ENCODE results near the gene RABAC1.
"Not testable (repeated sequence)": the region's sequence is repeated elsewhere in the genome, so short reads cannot be mapped to it uniquely, and the experiment has no call there.

The RABAC1 gene, protein sequence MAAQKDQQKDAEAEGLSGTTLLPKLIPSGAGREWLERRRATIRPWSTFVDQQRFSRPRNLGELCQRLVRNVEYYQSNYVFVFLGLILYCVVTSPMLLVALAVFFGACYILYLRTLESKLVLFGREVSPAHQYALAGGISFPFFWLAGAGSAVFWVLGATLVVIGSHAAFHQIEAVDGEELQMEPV

DNA sequence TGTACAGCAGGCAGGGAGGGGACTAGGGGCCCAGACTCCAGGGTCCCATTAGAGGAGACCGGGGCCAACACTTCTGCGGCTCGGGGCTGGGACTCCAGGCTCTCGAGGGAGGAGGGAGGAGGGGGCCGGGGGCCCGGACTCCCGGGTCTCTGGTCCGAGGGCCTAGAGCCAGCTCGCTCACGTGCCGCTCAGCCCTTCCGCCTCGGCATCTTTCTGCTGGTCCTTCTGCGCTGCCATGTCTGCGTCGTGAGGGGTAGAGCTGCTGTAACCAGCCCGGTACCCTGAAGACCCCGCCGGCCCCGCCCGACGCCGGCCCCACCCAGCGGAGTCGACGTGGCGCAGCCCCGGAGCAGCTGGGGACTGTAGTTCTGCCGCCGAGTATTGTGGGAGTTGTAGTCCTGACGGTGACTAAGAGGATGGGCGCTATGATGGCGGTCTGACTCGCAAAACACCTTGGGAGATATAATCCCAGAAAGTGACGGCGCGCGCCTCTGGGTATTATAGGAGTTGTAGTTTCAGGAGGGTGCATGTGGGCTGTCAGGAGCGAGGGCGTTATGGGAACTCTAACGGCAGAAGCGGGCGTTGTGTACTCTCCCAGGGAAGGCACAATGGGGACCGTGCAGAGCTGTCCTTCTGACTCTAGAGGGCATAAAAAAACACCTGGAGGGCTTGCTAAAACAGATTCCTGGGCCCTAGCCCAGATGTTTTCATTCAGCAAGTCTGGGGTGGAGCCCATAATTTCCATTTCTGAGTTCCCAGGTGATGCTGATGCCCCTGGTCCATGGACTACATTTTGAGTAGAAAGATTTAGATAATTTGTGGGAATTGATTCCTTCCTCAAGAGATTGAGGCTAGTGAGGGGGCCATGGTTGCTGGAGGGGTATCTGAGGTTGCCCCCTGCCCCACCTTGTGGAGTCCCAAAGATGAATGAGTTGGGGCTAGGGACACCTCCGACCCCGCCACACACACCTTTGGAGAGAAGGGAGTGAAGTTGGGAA, at the start of gene RABAC1:
Gene RABAC1 (minus strand): TSS at position 266 of the 998 bp plus-strand sequence. CDS start 29 bp downstream, at position 237.
- peak; percentile 93 for DNase-seq

DNA sequence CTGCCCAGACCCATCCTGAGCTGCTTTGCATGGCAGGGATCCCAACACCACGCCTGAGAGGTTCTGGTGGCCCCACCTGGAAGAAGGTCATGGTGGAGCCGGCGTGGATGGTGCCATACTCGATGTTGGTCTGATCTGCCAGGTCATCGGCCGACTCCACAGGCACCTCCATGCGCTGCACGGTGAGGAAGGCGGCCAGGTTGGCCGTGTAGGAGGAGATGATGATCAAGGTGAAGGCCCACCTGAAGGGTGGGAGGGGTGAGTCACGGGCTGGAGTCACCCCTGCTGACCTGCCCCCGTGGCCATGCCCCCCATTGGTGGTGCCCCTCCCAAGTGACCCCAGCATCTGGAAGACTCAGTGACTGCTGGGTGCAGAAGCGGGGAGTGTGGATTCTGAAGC, 47.4 kb upstream of the RABAC1 start:
- DNase-seq, result no peak

DNA sequence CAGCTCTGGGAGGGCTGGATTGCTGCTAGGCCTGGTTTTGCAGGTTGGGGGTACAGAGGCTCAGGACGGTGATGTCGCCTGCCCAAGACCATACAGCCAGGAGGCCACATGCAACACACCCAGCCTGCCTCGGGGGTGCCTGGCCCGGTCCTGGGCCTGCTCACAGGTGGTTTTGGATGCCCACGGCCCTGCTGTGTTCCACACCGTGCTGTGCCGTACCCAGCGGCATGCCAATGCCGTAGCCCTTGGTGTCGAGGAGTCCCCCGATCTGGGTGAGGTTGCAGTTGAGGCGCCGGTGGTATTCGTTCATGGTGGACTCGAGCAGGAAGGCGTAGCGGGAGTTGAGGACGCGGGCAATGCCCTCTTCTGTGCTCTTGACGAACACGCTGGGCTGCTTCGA, 46.4 kb upstream of the RABAC1 start:
- DNase-seq, result no peak

DNA sequence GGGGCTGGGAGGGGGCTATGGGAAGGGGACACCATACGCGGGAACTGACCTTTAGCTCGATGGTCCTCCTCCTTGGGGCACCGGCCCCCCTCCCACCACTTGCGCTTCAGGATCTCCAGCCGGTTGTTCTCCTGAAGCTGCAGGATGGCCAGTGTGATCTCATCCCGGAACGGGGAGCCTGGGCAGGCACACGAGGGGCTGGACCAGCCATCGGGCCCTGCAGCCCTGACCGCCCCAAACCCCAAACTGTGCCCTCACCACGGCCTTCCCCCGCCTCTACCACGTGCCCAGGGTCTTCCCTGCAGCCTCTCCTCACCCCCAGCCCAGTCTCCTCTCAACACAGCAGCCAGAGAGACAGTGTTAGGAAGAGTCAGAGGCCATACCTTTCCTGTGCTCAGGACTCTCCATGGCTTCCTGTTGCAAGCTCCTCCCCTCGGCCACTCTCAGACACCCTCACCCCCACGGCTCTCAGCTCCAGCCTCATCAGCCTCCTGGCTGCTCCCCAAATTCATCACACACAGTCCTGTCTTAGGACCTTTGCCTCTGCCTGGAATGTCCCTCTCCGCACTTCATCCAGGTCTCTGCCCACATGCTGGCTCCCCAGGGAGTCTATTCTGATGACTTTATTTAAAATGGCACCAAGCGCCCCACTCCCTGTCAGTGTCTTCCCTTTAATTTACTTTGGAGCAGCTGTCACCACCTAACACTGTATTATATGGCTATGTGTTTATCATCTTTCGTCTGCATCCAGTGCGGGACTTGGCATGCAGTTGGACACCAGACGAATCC, 44.6 kb upstream of the RABAC1 start:
- no peak for DNase-seq

DNA sequence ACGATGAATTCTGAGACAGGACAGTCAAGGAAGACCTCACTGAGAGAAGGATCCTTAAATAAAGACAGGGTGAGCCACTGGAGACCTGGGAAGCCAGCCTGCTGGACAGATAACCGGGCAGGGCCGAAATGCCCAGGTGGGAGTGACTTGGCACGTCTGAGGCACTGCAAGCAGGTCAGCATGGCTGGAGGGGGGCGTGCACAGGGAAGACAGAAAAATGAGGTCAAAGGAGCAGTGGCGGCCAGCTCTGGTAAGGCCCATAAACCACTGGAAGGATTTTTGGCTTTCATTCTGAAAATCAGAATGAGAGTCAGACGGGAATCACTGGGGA, 40.7 kb upstream of the RABAC1 start:
- DNase-seq, result no peak

DNA sequence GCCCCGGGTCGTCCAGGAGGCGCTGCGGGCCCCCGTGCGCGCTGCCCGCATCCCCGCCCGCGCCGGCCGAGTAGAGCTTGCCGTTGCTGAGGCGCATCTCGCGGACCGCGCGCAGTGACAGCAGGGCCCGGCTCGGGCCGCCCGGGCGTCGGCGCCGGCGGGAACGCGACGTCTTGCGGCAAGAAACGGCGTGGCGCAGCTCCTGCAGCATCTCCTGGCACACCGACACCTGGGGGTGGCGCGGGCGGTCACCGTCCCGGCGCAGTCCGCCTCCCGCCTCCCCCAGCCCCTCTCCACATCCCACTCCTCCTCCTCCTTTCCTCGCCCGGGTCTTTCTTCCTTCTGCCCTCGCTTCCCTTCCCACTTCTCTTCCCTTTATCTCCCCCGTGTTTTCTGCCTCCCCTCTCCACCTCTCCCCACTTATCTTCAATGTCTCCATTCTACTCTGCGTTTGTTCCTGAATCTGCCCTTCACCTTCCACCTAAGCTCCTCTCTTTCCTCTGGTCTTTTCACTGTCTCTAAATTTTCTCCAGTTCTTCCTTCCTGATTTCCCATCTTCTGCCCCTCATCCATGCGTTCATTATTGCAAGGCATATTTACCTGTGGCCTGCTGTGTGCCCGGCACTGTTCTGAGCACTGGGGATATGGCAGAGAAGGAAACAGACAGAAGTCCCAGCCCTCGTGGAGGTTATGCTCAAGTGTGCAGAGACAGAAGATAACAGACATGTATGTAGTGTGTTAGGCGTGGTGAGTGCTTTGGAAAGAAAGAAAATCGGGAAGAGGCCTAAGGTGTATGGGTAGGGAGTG, 40.2 kb upstream of the RABAC1 start:
- peak; percentile 43 for DNase-seq

DNA sequence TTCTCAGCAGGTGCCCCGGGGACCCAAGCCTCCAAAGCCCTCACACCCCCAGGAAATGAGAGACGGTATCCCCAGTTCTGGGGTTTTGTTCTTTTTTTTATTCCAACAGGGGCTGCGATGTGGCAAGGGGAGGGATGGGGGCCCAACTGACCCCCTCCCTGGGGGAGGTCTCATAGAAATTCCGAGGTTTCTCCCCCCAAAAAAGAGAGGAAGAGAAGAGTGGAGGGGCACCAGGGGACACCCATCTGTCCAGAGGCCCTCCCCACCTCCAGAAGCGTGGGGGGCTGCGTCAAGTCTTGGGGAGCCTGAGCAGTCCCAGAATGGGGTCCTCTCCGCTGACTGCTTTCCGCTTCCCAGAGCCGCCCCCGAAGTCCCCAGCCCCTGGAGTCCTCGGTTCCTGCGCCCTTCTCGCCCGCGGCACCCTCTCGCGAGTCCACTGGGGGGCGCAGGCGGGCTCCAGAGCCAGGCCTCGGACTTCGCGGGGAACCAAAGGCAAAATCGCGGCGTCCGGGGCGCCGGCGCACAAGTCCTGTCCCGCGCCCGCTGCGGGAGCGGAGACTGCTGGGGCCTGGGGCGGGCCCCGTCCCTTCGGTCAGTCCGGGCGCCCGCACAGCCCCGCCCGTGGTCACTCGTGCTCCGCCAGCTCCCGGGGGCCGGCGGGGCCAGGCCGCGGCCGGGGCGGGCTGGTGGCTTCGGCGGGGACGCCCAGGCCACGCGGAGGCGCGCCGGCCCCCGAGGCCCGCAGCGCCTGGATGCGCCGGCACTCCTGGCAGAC, 39.3 kb upstream of the RABAC1 start:
- DNase-seq, result peak; percentile 72

DNA sequence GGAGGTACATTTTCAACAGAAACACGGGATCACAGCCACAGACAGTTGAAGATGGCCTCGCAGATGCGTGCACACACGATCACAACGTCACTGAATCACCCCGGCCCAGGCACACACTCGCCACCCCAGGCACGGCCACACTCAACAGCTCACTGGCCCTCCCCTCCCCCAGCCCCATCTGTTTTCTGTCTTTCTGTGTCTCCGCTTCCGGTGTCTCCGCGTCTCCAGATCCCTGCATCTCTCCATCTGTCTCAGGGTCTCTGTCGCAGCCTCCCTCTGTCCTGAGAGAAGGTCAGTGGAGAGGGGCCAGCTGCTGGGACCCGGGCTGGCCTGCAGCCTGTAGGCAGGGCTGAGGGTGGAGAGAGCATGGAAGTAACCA, 38.7 kb upstream of the RABAC1 start:
- peak; percentile 22 for DNase-seq

DNA sequence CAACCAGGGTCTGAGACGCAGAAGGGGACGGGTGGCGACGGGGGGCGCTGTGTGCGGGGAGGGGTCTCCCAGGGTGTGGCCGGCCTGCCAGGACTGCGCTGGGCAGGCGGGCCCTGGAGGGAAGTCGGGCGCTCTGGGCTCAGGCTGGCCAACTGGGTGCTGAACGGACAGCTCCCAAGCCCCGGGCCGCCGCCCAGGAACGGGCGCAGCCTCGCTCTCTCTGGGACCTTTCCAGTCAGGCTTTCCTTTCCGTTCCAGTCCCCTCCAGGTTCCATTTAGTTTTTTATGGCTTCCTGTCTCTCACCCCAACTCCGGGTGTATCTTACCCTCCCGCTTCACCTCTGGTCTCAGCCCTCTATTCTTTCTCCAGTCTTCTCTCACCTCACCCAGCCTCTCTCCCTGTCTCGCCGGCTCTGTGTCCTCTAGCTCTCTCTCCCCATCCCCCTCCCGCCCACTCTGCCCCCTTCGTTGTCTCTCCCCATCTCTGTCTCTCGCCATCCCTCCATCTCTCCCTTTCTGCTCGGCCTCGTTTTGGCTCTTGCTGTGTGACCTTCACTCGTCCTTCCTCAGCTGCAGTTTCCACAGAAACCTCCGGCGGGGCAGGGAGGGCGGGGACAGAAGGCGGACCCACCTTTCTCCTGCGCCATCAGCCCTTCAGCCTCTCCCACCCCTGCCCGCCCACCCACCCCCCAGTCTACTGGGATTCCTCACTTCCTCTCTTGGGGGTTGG, 38.2 kb upstream of the RABAC1 start:
- DNase-seq, result peak; percentile 58

DNA sequence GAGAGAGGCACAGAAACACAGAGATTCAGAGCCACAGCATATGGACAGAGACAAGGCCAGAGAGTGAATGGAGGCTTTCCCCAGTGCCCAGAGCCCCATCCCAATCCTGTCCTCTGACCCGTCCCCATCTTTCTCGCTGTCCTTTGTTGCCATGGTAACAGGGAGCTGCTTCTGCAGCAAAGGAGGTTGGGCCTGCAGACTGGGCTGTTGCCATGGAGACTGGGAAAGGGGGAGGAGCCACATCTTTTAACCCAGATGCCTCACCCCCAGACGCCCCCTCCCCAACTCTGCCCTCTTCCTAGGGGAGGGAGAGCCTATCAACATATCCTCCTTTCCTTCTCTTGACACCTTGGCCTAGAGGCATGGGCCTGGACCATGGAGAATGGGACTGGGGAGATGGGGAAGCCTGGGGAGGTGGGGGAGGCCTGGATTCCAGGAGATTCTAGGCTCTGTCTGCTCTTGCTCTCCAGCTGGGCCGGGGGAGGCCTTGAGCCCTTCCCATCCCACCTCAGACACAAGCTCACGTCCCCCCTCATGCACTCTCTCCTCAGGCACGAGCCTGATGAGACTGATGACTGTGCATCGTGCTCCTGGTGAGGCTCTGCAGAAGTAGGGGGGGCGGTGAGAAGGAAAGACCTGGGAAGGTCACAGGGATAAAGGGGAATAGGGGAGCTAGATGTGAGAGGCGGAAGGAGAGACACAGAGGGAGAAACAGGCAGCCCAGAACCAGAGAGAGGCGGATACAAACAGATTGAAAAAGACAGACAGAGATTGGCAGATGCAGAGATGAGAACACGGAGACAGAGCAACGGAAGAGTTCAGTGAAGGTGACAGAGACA, 37.1 kb upstream of the RABAC1 start:
- DNase-seq, result no peak

DNA sequence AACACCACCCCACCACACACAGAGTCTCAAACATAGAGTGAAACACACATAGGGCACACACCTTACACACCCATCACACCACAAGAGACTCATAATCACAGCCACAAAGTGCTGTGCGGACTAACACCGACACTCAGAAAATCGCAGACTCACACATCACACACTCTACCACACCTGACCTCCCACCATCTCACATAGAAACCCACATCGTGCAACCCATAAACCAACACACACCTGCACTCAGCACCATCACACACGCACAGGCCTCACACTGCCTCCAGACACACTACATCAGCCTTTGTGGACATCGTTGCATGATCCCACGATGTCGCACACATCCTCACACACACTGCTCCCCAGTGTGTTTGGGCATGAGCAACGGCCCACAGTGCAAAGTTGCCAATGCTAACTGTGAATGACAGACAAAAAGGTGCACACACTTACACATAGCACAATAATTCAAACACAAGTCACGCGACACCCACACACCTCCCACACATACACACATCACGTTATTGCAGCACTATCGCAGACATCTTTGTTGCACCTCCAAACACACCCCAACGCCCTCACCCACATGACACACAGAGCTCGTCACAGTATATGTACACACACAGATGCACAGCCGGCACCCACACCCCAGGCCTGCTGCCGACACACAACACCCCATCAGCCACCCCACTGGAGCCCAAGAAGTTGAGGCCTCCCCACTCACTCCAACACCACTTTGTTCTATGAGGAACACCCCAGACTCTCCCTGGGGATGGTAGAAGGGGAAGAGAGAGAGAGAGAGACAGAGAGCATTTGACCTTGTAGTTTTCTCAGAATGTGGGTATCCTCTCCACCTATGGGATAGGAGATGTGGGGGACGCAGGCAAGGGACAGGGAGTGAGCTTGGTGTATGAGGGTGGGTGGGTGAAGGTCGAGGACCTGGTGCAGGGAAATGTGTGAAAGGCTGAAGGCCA, 36.2 kb upstream of the RABAC1 start:
- no peak for DNase-seq

DNA sequence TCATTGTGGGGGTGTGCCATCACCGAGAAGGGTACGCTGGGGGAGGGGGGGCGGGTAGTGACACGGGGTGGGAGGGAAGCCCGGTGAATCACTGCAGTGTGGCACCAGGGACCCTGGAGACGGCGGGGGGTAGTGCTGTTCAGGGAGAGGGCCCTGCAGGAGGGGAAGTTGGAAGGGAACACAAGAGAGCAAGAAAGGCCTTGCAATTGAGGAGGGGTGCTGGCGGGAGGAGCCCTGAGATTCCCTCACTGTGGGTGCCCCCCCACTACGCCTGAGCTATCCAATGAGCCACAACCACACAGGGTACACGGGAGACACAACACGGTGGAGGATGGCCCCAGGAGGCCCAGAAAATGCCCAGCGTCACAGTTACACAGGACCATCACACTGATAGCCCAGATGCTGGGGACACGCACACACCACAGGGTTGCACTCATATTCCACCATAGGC, 35.4 kb upstream of the RABAC1 start:
- DNase-seq, result peak; percentile 21

DNA sequence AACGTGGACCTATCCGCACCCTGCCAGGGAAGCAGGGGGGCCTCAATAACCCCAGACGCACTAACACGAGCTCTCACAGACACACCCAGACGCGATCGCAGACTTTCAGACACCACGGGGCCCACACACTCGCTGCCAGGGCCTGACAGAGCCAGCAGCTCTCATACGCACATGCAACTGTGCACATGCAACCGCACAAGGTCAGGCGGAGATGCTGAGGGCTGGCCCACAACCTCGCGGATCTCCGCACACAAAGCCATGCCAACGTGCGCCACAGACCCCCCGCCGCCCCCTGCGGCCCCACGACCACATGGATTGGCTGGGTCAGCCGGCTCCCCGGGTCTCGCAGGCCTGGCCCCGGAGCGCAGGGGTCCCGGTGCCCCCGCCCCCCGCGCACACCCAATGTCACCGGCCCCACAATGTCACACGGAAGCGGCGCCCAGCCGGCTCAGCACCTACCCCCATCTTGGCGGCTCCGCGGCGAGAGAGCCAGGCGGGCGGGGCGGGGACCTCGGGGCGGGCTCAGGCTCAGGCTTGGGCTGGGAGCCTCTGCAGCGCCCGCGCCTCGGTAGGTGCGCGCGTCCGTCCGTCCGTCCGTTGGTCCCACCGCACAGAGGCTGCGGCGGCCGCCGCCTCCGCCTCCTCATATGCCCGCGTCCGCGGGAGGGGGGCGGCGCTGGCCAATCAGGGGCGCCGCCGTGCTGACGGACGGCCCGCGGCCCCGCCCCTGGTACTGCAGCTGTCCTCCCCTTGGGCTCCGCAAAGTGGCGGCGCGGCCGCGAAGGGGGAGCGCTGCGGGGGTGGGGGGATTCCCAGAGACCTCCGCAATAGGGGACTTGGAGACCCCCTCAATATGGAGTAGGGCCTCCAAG, 34.7 kb upstream of the RABAC1 start, which contains the start of gene ATP1A3:
Gene ATP1A3 (minus strand): TSS at position 619 of the 872 bp plus-strand sequence. CDS start 154 bp downstream, at position 465.
- peak; percentile 77 for DNase-seq

DNA sequence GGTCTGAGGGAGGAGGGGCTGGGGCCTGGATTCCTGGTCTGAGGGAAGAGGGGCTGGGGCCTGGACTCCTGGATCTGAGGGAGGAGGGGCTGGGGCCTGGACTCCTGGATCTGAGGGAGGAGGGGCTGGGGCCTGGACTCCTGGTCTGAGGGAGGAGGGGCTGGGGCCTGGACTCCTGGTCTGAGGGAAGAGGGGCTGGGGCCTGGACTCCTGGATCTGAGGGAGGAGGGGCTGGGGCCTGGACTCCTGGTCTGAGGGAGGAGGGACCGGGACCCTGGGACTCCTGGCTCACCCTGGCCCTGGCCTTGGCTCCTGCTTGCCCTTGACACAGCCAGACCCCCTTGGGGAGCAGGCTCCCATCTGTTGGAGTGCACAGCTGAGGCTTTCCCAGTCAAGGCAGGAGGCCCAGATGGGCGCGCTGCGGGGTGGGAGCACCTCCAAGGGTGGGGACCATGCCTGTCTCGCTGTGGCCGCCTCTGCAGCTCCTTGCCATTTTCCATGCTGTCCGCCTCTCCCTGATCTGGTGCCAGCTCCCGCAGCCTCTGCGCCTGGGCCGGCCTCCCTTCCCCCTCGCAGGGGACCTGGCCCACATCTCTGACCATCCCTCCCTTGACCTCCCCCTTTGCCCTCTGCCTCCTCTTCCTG, 32.9 kb upstream of the RABAC1 start:
- DNase-seq, result not testable (repeated sequence)

DNA sequence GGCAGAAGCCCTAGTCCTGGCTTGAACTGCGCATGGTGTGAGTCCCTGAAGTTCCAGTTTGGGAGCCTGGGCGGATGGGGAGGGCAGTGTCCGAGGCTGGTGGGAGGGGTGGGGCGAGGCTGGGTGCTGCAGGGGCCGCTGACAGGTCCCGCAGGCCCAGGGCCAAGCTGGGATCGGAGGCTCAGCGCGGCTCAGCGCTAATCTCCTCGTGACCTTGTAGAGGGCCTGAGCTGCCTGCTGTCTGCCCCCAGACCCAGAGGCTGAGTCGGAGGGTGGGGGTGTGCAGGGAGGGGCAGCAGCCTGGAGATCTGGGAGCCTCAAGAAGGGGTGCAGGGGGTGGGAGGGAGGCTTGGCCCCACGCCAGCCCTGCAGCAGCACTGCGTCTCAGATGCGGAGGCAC, 31.9 kb upstream of the RABAC1 start:
- no peak for DNase-seq

DNA sequence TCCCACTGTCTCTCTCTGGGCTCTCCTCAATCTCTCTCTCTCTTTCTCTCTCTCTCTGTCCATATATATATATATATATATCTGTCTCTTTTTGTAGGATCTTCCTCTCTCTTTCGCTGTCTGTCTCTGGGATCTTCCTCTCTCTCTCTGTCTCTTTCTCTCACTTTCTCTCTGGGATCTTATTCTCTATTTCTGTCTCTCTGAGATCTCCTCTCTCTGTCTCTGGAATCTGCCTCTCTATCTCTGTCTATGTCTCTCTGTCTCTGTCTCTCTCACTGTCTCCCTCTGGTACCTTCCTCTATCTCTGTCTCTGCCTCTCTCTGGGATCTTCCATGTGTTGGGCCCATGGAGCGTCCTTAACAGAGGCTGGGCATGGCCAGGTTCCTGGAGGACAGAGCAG, 31.5 kb upstream of the RABAC1 start:
- no peak for DNase-seq

DNA sequence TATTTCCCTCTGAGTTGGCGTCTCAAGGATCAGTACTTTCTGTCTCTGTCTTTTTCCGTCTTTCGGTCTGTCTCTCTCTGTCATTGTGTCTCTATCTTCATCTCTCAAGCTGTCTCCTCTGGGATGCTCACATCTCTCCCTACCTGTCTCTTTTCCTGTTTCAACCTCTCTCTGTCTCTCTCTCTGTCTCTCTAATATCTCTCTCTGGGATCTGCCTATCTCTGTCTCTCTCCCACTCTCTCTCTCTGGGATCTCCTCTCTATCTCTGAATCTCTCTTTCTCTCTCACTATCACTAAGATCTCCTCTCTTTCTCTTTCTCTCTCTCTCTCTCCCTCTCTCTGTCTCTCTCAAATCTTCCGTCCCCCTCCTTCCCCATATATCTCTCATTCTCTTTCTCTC, 30.9 kb upstream of the RABAC1 start:
- no peak for DNase-seq
